Cardiac septum (tissue), 1 donor: ENCODE measurements around the gene PRDX1. TPM values are rescaled to one million over a fixed set of nuclear protein-coding genes. Genes with fewer than 3 reads are reported as not detected.
"Not testable (repeated sequence)": the region's sequence is repeated elsewhere in the genome, so short reads cannot be mapped to it uniquely, and the experiment has no call there.

Source experiments
- DNase-seq: peaks from one replicate; pipeline ENCODE4 v3.0.0-alpha.2; 2020; ENCODE audit warnings: low spot score
- intact Hi-C: fragments of 100-400 bp; cut with DNase I; formaldehyde crosslinking; loops from one replicate; pipeline ENCODE4 v1.14.0; 2022
- total RNA-seq: library from RNA; stranded (reverse); fragmentation: NEBNext Ultra II Directional; extraction: Animal tissue kit (Norgen Biotek cat#: 25700); gene quantifications from one replicate; pipeline ENCODE4 v1.2.1, GENCODE V29; 2021
- donor health status: DM: no; HTN: no; CAD: no.

Gene PRDX1
- total RNA-seq, 1 donor from 2014 or later: 267 TPM

GRCh38 chr1:45479039-45479748 lies 42.5 kb downstream of the PRDX1 start:
- intact Hi-C loops: no loop called here
- no peak for DNase-seq

- intact Hi-C loops: no loop called here
These were observed 43.4 kb downstream of the PRDX1 start for GRCh38 chr1:45478121-45478814.

DNA sequence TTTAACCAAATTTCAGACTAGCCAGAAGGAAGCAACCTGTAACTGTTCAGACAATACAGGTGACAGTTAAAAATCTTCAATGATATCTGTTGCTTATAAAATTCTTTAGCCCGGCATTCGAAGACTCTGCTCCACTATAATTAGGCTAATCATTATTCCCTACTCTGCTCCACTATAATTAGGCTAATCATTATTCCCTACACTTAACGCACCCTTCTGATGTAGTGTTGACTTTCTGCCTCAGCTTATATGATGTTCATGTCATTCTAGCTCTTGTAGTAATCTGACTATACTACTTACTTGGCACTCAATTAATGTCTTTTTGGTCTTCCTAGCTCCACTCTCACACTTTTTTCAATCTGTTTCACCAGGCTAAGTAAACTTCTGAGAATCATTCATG lies 44.0 kb downstream of the PRDX1 start:
- intact Hi-C loops: no loop called here
- no peak for DNase-seq

More at GRCh38 chr1:45478121-45478814, 43.4 kb downstream of the PRDX1 start:
- DNase-seq: no peak

- intact Hi-C loops, DNase-seq: not testable (repeated sequence)
These were observed 47.5 kb downstream of the PRDX1 start for GRCh38 chr1:45474194-45474593.

DNA sequence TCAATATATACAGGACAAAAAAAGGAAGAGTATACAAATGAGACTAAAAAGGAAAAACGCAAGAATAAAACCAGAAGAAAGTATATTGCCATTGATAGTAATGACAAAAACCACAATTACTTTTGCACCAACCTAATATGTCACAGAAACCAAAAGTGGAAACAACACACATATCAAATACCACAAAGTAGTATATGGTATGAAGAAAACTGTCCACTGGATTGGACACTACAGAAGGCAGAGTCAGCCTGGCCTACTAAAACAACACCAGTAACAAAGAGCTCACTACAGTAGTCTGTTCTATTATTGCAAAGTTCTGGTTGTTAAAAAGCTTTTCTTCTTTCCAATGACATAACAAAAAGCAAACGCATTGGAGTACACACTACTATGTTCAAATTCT lies 48.4 kb downstream of the PRDX1 start:
- no peak for DNase-seq
- intact Hi-C loops: no loop called here

- intact Hi-C loops: no loop called here
- no peak for DNase-seq
These were observed 51.3 kb downstream of the PRDX1 start for GRCh38 chr1:45470306-45470798.

DNA sequence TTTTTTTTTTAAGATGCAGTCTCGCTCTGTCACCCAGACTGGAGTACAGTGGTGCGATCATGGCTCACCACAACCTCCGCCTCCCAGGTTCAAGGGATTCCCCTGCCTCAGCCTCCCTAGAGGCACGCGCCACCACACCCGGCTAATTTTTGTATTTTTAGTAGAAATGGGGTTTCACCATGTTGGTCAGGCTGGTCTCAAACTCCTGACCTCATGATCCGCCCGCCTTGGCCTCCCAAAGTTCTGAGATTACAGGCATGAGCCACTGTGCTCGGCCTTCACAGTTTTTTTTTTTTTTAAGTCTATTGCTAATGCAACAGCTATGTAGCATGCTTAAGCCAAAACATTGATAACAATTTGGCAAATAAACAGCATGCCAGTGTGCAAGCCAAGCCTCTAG lies 54.3 kb downstream of the PRDX1 start:
- intact Hi-C loops, DNase-seq: not testable (repeated sequence)

GRCh38 chr1:45465277-45465676 lies 56.4 kb downstream of the PRDX1 start:
- DNase-seq: no peak
- intact Hi-C loops: no loop called here

Other genes starting within 250 kb of the PRDX1 start
- gene HPDL, start 195.0 kb downstream of the PRDX1 start, total RNA-seq: not detected
- gene TOE1, start 181.7 kb downstream of the PRDX1 start, total RNA-seq: 3.5 TPM
- gene MUTYH, start 181.4 kb downstream of the PRDX1 start, total RNA-seq: 11.2 TPM
- 1.0 TPM for gene TESK2, start 30.7 kb downstream of the PRDX1 start, total RNA-seq
- 0.38 TPM for gene CCDC163, start 21.8 kb downstream of the PRDX1 start, total RNA-seq
- 8.7 TPM for gene MMACHC, start 21.6 kb downstream of the PRDX1 start, total RNA-seq
- gene AKR1A1, start 28.9 kb upstream of the PRDX1 start, total RNA-seq: 47.3 TPM
- gene NASP, start 62.2 kb upstream of the PRDX1 start, total RNA-seq: 30.1 TPM
- 1.2 TPM for gene CCDC17, start 102.2 kb upstream of the PRDX1 start, total RNA-seq
- gene GPBP1L1, start 164.6 kb upstream of the PRDX1 start, total RNA-seq: 80.6 TPM
- gene TMEM69, start 166.3 kb upstream of the PRDX1 start, total RNA-seq: 21.0 TPM
- 17.2 TPM for gene IPP, start 228.8 kb upstream of the PRDX1 start, total RNA-seq